Stimulated activated CD8-positive, alpha-beta memory T cell treated with anti-CD3 and anti-CD28 coated beads, Interleukin-15, amount 100 ng/mL, for 1 hour (primary cell): Measurements from ENCODE around the gene SLC19A1.

Experiments
- DNase-seq: peaks from one replicate; pipeline ENCODE4 v3.0.0-alpha.2; 2020; ENCODE audit warnings: low read depth

Gene SLC19A1

DNA sequence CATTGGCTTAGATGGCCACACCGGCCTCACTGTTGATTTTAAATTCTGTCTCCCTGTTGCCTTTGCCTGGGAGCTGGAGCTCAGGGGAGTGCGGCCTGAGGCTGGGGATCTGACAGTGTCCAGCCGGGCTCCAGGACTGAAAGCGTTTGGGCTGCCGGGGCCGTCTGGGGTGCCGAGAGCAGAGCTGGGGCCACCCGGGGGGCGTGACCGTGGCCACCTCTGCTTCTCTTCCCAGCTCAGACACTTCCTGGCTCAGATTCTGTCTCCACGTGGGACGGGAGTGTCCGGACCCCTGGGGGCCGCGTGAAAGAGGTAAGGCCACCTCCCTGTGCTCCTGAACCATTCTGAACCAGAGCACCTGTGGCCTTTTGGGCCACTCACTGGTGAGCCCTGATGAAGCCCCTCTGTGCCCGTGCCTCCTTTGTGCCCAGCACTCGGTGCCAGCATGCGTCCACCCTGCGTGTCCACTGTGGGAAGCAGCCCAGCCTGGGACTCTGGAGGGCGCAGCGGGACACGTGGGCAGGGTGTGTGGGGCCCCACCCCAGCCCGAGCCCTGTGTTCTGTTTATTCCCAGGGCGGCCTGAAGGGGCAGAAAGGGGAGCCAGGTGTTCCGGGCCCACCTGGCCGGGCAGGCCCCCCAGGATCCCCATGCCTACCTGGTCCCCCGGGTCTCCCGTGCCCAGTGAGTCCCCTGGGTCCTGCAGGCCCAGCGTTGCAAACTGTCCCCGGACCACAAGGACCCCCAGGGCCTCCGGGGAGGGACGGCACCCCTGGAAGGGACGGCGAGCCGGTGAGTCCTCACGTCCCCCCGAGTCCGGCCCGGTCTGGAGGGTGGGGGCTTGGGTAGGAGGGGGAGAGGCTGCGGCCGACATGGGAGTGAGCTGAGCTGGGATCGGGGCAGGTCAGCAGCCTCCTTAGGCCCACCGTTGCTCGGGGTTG, 64.8 kb downstream of the SLC19A1 start:
- DNase-seq: no peak

DNA sequence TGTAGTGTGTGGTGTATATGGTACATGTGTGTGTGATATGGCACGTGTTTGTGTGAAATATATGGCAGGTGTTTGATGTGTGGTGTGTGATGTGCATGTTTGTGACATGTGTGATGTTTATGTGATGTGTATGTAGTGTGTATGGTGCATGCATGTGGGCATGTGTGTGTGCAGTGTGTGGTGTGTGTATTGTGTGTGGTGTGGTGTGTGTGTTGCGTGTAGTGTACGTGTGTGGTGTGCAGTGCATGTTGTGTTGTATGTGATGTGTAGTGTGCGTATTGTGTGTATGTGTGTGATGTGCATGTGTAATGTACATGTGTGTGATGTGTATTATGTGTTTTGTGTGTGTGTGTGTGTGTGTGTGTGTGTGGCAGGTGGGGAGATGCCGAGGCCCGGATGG, 65.7 kb downstream of the SLC19A1 start:
- no peak for DNase-seq

DNA sequence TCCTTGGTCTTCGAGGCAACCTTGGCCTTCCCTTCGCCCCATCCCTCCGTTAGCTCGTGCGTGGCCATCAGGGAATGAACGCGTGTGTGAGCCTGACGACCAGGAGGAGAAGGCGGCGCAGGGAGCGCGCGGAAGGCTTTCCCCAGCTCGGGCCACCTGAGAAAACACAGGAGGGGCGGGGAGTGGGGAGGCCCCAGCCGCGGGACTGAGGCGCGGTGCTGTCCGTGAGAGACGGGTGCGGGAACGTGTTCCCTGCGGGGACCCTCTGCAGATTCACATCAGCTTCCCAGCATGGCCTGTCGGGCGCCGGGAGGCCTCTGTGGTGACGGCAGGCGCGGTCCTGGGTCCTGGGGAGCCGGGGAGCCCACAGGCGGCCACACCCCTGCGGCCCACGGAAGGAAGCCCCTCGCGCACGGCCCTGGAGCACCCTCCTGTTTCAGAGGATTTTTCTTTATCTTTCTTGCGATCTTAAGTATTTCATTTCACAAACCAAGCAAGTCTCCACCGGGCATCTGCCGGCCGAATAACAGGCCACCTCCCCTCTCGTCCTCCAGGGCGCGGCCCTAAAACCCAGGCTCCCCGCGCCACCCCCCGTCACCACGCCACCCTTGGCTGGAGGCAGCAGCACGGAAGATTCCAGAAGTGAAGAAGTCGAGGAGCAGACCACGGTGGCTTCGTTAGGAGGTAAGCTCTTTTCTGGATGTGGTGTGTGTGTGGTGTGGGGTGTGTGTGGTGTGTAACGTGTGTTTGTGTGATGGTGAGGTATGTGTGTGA, 66.3 kb downstream of the SLC19A1 start:
- no peak for DNase-seq

DNA sequence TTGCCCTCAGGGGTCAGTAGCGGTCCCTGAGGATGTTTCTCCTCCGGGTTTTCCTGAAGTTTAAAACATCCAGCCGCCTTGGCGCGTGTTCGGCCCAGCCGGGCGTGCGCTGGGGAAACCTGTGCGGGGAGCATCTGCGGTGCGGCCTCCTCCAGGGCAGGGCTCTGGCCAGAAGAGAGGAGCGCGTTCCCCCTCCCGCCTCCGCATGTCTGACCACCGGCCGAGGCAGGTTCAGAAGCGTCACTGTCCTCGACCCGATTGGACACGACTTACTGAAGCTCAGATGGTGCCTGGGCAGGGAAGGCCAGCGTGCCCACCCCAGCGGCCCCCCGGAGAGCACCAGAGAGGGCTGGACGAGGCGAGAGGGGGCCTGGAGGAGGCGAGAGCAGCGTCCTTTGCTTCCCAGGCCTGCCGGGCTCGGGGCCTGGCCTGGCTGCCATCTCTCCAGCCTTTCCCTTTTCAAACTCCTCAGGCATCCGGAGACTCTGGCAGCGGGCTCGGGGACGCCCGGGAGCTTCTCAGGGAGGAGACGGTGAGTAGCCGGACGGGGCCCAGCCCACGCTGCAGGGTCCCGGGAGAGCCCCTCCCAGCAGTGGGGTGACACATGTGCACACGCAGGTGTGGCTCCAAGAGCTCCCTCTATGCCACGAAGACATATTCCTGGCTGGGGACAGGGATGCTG, 67.1 kb downstream of the SLC19A1 start:
- no peak for DNase-seq

DNA sequence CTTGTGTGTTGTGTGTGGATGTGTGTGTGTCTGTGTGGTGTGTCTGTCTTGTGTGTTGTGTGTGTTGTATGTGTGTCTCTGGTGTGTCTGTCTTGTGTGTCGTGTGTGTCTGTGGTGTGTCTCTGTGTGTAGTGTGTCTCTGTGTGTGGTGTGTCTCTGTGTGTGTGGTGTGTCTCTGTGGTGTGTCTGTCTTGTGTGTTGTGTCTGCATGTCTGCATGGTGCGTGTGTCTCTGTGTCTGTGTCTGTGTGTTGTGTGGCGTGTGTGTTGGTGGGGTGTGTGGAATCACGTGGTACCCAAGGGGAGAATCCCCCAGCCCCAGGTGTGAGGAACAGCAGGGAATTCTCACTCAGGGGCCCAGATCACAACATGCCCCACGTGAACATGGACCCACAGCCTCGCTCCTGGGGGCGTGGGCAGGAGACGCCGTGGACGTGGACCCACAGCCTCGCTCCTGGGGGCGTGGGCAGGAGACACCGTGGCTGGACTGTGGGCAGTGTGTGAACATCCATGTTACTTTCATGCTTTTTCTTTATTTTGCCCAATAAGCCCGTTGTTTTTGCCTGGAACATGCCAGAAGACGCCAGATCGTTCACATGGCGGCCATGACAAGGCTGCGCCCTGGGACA, 67.8 kb downstream of the SLC19A1 start:
- no peak for DNase-seq

DNA sequence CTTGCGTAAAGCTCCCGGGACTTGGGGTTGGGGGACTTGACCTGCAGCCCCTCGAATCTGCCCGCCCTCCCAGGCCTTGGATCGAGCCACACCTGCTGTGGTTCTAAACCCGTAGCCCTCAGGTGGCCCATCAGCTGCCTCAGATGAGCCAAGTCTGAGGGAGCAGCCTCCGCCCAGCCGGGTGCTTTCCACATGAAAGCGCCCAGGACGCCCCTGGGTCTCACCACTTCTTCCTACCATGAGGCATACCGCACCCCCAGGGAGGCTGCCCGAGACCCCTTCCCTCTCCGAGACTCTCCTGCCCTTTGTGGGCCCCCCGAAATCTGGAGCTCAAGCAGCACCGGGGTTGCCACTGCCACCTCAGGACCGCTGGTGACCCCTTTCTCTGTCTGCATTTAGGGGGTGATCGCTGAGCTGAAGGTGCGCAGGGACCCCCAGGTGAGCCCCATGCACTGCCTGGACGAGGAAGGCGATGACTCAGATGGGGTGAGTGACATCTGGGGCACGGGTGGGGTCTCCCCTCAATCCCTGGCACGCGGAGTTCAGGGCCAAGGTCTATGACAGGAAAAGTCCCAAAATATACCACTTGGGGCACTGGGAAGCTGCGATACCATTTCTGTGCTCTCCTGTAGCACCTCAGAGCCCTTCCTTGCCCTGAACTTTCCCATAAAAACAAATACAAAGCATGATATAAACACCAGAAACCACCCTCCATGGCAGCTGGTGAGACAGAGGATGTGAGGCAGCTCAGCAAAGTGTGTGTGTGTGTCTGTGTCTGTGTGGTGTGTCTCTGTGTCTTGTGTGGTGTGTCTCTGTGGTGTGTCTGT, 68.5 kb downstream of the SLC19A1 start:
- DNase-seq: no peak

DNA sequence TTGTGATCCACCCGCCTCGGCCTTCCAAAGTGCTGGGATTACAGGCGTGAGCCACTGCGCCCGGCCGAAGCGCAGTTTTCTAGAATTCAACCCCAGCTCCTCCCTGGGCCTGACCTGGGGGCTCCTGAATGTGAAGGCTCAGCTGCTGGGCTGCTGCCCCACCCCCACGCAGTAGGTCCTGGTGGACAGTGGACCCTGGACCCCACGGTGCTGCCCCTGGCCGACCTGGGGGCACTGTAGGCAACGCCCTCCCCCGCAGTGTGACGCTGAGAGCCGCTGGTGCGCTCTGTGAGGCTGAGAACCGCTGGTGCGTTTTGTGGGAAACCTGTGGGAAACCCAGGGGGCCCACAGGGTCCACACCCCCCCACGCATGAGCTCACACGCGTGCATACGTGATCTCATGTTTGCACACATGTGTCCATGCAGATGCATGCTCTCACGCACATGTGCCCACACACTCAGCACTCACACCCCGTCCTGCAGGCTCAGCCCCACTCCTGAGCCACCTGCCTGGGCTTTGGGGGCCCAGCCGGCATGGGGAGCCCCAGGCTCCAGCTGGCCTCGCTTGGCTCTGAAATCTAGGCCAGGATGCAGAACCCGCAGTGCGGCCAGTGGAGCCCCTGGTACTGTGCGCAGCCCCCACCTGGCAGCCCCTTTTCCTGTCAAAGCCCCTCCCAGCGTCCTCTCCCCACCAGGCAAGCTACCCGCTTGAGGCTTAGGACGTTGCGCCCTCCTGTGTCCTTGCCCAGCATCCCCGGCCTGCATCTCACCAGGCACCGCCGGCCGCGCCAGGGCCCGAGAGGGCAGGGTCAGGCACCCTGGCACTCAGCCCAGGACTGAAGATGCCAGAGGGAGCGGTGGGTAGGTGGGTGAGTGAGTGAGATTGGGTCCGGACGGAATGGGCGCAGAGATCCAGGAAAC, 69.5 kb downstream of the SLC19A1 start:
- DNase-seq: no peak

DNA sequence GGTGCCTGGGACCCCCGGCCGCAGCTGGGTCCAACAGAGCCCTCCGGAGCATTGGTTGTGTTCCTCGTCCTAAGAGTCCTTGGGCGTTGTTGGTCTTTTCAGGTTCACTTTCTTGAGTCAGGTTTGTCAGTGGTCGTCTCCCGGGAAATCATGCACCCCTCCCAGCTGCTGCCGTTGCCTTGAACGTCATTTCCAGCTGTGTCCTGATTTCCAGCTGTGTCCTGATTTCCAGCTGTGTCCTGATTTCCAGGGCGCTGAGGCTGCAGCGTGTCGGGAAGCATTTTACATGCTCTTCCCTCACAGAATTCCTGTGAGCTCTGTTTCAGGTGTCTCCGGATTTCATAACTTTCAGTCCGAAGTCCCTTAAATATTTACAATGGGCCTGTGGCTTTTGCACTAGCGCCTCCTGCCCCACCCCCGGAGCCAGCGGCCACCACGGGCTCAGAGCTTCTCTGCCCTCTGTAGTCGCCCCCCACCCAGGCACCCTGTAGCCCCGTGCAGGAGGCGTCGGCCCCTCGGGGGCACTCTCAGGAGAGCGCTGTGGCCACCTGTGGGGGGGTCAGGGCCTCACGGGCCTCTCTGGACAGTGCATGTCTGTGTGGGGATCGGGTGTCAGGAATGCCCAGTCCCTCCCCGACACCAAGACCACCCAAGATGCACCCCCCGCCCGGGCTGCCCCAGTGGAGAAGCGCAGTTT, 70.6 kb downstream of the SLC19A1 start:
- DNase-seq: no peak

DNA sequence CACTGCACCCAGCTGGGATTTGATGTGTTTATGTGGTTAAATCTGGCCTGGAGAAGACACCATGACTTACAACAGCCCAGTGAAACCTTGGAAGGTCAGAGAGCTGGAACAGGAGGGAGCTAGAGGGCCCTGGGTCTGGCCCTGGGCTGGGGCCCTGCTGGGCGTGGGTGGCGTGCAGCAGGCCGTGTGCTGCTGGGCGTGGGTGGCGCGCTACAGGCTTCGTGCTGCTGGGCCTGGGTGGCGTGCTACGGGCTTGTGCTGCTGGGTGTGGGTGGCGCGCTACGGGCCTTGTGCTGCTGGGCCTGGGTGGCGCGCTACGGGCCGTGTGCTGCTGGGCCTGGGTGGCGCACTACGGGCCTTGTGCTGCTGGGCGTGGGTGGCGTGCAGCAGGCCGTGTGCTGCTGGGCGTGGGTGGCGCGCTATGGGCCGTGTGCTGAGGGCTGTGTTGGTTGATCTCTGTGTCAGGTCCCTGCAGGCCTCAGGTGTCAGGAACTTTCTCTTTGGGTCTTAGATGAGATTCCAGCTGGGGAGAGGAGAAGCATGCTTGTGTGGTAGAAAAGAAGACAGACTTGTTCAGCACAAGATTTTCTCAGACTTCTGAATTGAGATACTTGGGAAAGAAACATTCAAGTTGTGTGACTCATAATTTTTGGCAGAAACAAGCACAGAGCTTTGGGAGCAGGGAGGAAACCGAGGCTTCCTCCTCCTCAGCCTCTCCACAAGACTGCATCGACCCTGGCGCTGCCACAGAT, 71.3 kb downstream of the SLC19A1 start:
- DNase-seq: no peak

DNA sequence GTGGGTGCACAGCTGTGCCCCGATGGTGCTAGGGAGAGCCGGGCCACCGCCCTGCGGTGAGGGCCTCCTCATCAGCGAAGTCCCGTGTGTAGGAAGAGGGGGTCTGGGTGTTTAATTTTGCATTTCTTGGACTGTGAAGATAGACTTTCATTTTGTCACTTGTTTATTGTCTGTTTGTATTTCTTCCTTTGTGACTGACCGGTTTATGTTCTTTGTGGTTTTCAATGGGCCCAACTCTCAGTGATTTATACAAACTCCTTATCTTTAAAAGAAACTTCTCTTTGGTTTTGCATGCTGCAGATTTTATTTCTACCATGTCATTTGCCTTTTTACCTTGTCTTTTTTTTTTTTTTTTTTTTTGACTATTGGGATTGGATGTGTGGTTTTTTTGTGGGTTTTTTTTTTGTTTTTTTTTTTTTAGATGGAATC, 72.1 kb downstream of the SLC19A1 start:
- DNase-seq: no peak

DNA sequence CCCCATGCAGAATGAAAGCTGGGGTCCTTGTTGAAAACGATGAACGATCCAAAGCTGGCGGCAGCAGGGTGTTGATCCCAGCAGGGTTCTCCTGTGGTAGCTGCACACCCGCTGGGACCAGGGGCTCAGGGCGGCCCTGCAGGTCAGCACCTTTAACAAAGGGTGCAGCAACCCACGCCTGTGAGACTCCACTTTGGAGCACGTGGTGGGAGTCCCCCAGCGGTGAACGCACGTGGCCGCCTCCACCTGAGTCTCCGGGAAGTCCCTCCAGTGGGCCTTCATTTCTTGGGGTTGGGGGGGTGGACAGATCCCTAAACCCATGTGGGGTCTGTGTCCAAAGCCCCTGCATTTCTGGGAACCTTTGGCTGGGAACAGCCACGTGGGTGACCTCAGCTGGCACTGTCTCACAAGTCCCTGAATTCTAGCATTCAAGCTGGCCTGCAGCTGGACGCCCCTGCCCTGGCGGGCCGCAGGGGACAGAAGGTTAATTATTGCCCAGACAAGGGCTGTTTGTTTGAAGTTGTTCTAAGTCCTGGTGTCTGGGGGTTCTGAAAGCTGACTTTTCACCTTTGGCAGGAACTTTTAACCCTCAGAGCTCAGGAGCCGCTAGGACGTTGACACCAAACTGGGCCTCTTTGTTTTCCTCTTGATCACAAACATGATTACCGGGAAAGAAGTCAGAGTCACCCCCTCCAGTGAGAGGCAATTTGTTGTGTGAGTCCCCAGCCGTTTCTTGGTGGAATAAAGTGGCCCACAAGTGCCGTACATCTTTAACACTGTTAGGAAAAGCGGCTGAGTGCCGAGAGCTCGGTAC, 72.8 kb downstream of the SLC19A1 start:
- DNase-seq: no peak

DNA sequence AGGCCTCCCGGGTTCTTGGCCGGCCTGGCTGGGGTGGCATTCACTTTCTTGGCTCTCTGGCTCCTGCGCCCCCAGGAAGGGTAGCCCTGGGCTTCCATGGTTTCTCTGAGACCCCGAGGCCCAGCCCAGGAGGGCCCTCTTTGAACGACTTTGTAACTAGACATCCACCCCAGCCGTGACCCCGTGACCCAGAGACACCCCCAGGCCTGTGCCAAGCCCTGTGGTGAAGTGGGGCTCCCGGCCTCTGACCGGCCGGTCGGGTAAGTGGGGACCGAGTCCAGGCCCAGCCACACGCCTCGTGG, 73.3 kb downstream of the SLC19A1 start:
- DNase-seq: no peak

DNA sequence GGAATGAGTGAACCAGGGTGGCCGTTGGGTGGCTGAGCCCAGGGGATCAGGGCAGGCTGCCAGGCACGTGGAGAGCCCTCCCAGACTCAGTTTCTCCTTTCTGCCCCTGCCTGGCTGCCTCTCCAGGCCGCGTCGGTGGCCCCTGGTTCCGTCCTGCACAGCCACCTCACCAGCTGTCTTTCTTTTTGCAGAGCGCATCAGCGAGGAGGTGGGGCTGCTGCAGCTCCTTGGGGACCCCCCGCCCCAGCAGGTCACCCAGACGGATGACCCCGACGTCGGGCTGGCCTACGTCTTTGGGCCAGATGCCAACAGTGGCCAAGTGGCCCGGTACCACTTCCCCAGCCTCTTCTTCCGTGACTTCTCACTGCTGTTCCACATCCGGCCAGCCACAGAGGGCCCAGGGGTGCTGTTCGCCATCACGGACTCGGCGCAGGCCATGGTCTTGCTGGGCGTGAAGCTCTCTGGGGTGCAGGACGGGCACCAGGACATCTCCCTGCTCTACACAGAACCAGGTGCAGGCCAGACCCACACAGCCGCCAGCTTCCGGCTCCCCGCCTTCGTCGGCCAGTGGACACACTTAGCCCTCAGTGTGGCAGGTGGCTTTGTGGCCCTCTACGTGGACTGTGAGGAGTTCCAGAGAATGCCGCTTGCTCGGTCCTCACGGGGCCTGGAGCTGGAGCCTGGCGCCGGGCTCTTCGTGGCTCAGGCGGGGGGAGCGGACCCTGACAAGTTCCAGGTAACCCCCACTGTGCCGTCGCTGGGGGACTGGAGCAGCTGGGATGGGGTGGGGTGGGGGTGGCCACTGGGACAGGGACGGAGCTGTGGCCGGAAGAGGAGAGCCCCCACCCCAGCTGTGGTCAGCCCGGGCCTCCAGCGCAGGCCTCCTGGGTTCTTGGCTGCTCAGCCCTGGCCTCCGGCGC, 73.9 kb downstream of the SLC19A1 start:
- no peak for DNase-seq

DNA sequence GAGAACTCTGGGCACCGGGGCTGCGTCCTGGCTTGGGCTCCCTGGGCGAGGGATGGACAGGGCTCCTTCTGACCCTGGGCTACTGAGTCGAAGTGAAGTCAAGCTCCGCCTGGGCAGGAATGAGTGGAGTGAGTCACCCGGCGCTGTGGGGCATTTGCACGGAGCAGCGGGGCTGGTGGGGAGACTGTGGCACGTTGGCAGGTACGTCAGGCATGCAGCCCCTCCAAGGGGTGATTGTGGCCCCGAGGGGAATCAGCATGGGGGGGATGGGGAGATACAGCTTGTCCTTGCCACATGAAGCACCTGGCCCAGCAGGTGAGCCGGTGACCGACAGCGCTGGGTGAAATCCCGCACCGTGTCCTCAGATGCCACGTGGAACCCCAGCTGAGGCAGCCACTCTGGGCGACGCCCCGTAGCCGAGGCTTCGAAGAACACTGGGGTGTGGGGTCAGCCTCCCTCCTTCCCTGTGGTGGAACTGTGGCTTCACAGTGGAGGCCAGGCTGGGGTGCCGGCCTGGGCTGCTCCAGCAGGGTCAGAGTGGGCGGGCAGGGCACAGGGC, 74.9 kb downstream of the SLC19A1 start:
- no peak for DNase-seq

DNA sequence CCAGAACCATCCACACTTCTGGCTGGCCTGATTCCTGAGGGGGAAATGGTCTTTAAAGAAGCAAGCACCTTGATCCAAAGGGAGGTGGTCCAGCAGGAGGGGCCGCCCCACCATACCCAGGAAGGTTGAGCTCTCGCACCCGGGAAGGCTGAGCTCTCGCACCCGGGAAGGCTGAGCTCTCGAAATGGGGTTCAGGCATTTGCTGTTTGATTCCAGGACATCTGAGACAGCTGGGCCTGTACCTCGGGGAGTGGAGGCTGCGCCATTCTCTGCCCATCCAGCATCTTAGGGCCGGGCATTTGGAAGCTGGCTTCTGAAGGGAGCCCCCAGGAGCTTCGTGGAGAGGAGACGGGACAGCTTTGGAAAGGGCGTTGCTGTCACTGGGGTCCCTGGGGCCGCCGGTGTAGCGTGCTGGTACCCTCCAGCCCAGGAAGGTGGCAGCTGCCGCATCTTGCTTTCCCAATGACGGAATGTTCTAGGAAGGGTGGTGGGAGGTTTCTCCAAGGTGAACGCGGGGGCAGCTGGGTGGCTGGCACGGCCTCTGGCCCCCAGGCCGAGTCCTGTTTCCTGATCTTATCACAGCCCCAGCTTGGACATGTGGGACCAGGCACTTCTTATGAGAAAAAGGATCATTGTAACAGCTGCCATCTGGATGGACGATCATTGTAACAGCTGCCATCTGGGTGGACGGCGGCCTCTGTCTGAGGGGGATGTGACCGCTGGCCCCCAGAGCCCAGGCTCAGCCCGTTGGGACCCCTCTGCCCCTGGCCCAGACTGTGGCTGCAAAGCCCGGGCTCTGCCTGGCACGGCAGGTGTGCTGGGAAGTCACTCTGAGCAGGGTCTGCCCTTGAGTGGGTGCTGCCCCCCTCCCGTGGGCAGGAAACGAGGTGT, 75.7 kb downstream of the SLC19A1 start:
- DNase-seq: no peak
